Stimulated activated CD4-positive, alpha-beta T cell treated with anti-CD3 and anti-CD28 coated beads, Interleukin-12 subunit alpha, Interleukin-12 subunit beta, amount 100 ng/mL, for 4 hours (primary cell): ENCODE data around the gene OPA1.

ENCODE experiments used
- DNase-seq: peaks from one replicate; pipeline ENCODE4 v3.0.0-alpha.2; 2020

Gene OPA1

DNA sequence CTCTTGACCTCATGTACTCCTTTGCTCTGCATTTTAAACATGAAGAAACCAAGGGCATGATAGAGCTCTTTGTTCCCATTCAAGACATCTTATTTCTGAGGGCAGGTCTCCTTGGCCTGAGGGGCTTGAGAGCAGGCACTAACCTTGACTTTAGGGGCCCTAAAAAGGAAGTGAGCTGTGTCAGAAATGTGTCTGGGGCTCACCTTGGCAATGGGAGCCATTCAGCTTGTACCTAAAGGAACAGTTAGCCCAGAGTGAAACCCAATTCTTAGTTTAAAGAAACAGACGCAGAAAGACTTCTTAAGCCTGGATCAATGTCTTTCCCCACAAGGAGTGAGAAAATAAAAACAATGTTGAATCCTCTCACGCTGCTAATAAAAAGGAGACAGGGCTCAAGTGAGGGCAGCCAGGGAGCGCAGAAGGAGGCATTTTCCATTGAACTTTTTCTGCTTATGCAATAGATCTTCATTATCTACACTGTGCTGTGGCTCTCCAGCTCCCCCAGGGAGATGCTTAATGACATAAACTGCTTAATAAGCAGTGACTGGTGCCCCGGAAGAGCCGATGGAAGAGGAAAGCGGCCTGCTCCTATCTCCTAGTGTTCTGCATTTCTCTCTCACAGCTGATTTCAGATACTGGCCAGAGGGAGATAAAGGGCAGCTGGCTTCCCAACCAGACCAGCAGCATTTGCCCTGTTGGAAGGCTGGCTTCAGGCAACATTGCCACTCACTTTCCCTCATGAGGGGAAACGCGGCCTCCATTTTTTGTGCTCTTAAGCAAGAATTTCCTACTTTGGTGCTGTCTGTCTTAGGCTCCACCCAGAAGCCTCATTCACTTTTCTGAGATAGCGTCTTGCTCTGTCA is 152.0 kb downstream of the OPA1 start:
- DNase-seq, result no peak

DNA sequence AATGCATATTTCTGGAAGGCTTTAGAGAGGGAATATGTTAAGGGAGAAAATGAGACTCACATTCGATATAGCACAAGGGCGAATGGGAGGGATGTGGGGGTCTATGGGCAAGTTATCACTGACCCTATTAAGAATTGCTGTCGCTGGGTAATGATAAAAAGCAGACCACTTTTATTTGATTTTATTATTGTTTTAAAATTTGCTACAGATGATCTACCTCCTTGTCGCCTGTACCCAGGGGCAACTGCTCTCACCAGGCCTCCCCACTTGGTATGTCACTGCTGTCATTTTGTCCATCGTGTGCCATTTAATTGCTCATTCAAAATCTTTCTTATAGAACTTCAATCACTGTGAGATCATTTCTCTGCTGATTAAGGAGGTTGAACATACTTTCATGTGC is 153.8 kb downstream of the OPA1 start:
- no peak for DNase-seq
